ENCODE measurements around the gene RBM20. TPM values are rescaled to one million over a fixed set of nuclear protein-coding genes. Genes with fewer than 3 reads are reported as not detected.

RBM20 gene
- polyA plus RNA-seq, 1 donor (not counting 4 experiments of a cell fraction or from before 2014, with no cell fraction given), result 0.01 TPM

- no peaks in the 10 kb centered on the region for H3K36me3 ChIP-seq (ENCODE audit: control insufficient read depth in 2 of 2, extremely low read depth in 1 of 2, insufficient read depth in 2 of 2, low read length in 2 of 2)
- no peaks in the 10 kb centered on the region for H3K9me1 ChIP-seq (ENCODE audit: control insufficient read depth, extremely low read depth, insufficient read depth, low read length)
- no peak overlapping the region for H2AFZ ChIP-seq (ENCODE audit: control insufficient read depth, low read length)
- FAIRE-seq, result no peak
- H3K4me2 ChIP-seq (ENCODE audit: control insufficient read depth, extremely low read depth, insufficient read depth, low read depth, low read length), result no peak overlapping the region
- H3K27me3 ChIP-seq (ENCODE audit: control insufficient read depth, extremely low read depth, insufficient read depth, low read length), result no peaks in the 10 kb centered on the region
- H3K27ac ChIP-seq (ENCODE audit: control insufficient read depth, insufficient read depth, low read length), result no peak overlapping the region
- H3K9ac ChIP-seq (ENCODE audit: control insufficient read depth, extremely low read depth, insufficient read depth, low read length), result no peak overlapping the region
- TF ChIP-seq CTCF (optimal IDR thresholded peaks at IDR 0.05 in 1 of 3, IDR thresholded peaks at IDR 0.05 in 1 of 3, conservative IDR thresholded peaks at IDR 0.05 in 1 of 3; ENCODE audit: extremely low read depth in 1 of 3, insufficient read depth in 2 of 3, low read length in 3 of 3), result no peak
- TF ChIP-seq EZH2 (IDR thresholded peaks at IDR 0.05; ENCODE audit: low read length), result no peak
- dilution Hi-C loops (cut with MboI; ENCODE audit: extremely low pct_ligation_motif_present, low sequenced_read_pairs), result no loop called here
- no peaks in the 10 kb centered on the region for H3K79me2 ChIP-seq (ENCODE audit: control insufficient read depth, insufficient read depth, low read length)
- no peaks in the 10 kb centered on the region for H3K9me3 ChIP-seq (ENCODE audit: control insufficient read depth, low read depth, low read length)
- peaks cover 3% of the 10 kb centered on the region for H3K4me1 ChIP-seq (ENCODE audit: control insufficient read depth, extremely low read depth, insufficient read depth, low read length)
- no peak overlapping the region for H3K4me3 ChIP-seq (ENCODE audit: control insufficient read depth in 2 of 3, extremely low read depth in 1 of 3, insufficient read depth in 2 of 3, low read depth in 1 of 3, low read length in 3 of 3)
- no peaks in the 10 kb centered on the region for H4K20me1 ChIP-seq (ENCODE audit: control insufficient read depth, extremely low read depth, insufficient read depth, low read length)
- DNase-seq (ENCODE audit: low read depth, low spot score), result no peak
These were observed 145.7 kb downstream of the RBM20 start for GRCh38 chr10:110789604-110790433.

- no peaks in the 10 kb centered on the region for H3K36me3 ChIP-seq (ENCODE audit: control insufficient read depth in 2 of 2, extremely low read depth in 1 of 2, insufficient read depth in 2 of 2, low read length in 2 of 2)
- no peaks in the 10 kb centered on the region for H4K20me1 ChIP-seq (ENCODE audit: control insufficient read depth, extremely low read depth, insufficient read depth, low read length)
- H3K4me1 ChIP-seq (ENCODE audit: control insufficient read depth, extremely low read depth, insufficient read depth, low read length), result peaks cover under 1% of the 10 kb centered on the region
- no peaks in the 10 kb centered on the region for H3K79me2 ChIP-seq (ENCODE audit: control insufficient read depth, insufficient read depth, low read length)
- H3K27ac ChIP-seq (ENCODE audit: control insufficient read depth, insufficient read depth, low read length), result no peak overlapping the region
- H3K9me3 ChIP-seq (ENCODE audit: control insufficient read depth, low read depth, low read length), result no peaks in the 10 kb centered on the region
- no peak for DNase-seq (ENCODE audit: low read depth, low spot score)
- no peak for TF ChIP-seq EZH2 (IDR thresholded peaks at IDR 0.05; ENCODE audit: low read length)
- TF ChIP-seq CTCF (optimal IDR thresholded peaks at IDR 0.05 in 1 of 3, IDR thresholded peaks at IDR 0.05 in 1 of 3, conservative IDR thresholded peaks at IDR 0.05 in 1 of 3; ENCODE audit: extremely low read depth in 1 of 3, insufficient read depth in 2 of 3, low read length in 3 of 3), result no peak
- H3K9me1 ChIP-seq (ENCODE audit: control insufficient read depth, extremely low read depth, insufficient read depth, low read length), result no peaks in the 10 kb centered on the region
- H3K27me3 ChIP-seq (ENCODE audit: control insufficient read depth, extremely low read depth, insufficient read depth, low read length), result no peaks in the 10 kb centered on the region
- no peak overlapping the region for H3K9ac ChIP-seq (ENCODE audit: control insufficient read depth, extremely low read depth, insufficient read depth, low read length)
- no peak overlapping the region for H3K4me2 ChIP-seq (ENCODE audit: control insufficient read depth, extremely low read depth, insufficient read depth, low read depth, low read length)
- dilution Hi-C loops (cut with MboI; ENCODE audit: extremely low pct_ligation_motif_present, low sequenced_read_pairs), result no loop called here
- no peak for FAIRE-seq
- no peak overlapping the region for H3K4me3 ChIP-seq (ENCODE audit: control insufficient read depth in 2 of 3, extremely low read depth in 1 of 3, insufficient read depth in 2 of 3, low read depth in 1 of 3, low read length in 3 of 3)
- no peak overlapping the region for H2AFZ ChIP-seq (ENCODE audit: control insufficient read depth, low read length)
These were observed 146.9 kb downstream of the RBM20 start for GRCh38 chr10:110790913-110791506.

Data from keratinocyte (primary cell).